Activated naive CD4-positive, alpha-beta T cell treated with Interleukin-2 at 50 U/mL for 16 hours (primary cell): ENCODE results near the gene CDHR2.
"Not testable (repeated sequence)": the region's sequence is repeated elsewhere in the genome, so short reads cannot be mapped to it uniquely, and the experiment has no call there.

ENCODE experiments used
- DNase-seq: peaks from one replicate; pipeline ENCODE4 v3.0.0-alpha.2; 2020

The CDHR2 gene

DNA sequence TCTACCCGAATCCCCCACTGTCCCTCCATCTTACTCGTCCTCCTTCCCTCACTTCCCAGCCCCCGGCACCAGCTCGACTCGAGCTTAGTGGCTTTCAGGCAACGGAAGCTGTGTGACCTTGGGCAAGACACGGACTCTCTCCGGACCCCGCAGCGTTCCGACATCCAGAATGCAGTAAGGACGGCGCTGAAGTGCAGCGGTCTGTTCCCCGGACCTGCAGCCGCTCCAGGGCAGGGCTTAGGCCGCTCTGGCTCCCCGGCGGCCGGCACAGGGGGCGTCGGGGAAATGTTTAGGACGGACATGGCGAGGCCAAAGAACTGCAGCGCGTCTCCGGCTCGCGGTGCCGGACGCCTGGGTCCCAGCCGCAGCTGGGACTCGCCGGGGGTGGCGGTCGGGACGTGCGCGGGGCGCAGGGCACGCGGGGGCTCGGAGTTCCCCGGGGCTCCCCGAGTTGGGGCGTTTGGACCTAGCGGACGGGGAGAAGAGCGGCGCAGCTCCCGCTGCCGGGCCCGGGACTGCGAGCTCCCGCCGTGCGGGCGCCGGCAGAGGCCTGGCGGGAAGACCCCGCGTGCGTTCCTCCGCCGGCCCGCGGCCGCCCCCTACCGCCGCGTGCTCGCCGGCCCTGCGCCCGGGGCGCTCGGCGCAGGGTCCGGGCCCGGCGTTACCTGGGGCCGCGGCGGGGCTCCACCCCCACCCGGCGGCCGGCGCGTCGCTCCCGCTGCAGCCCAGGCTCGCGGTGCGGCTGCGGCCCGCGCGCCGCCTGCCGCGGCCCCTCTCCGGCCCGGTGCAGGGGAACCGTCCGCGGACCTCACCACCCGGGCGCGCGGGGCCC lies 6.3 kb upstream of the CDHR2 start:
- DNase-seq, result peak; percentile 34

DNA sequence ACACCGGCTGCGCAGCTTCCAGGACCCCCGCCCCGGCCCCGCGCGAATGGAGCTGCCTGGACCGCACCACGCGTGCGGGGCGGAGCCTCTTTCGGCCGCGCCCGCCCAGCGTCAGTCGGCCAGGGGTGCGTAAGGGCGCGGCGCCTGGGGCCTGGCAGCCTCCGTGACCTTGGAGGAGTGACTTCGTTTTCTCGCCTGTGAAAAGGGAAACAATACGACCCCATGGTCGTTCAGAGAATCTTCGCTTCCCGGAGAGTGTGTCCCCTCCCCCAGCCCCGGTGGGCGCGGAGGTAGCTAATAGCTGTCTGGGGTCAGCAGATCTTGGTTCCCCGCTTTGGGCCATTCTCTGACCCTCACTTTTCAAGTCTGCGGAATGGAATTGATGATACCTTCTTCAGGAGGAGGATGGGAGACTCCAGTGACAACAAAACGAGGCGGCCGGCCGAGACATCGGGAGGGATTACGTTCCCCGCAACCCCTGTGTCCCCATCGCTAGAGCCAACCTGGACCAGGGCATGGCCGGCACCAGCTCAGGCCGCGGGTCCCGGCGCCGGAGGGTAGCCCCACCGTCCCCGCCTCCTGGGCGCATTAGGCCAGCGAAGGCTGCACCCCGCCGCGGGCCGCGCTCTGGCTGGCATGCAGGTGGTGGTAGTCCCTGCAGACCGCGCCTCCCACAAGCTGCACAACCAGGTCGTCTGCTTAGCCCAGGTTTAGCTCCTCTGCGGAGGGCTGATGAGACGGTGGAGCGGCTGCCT lies 5.5 kb upstream of the CDHR2 start:
- peak; percentile 77 for DNase-seq

DNA sequence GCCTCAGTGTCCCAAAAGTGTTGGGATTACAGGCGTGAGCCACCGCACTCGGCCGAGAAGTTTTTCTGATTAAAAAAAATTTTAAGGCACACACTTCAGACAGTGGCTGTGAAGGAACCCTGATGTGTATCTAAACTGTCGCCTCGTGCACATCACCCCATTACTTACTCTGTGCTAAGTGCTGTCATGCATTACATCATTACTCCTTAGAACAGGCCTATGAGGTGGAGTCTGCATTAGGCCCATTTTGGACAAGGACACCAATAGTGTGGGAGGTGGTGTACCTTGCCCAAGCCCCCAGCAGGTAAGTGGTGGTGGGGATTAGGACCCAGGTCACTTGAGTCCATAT lies 3.8 kb upstream of the CDHR2 start:
- DNase-seq, result no peak

DNA sequence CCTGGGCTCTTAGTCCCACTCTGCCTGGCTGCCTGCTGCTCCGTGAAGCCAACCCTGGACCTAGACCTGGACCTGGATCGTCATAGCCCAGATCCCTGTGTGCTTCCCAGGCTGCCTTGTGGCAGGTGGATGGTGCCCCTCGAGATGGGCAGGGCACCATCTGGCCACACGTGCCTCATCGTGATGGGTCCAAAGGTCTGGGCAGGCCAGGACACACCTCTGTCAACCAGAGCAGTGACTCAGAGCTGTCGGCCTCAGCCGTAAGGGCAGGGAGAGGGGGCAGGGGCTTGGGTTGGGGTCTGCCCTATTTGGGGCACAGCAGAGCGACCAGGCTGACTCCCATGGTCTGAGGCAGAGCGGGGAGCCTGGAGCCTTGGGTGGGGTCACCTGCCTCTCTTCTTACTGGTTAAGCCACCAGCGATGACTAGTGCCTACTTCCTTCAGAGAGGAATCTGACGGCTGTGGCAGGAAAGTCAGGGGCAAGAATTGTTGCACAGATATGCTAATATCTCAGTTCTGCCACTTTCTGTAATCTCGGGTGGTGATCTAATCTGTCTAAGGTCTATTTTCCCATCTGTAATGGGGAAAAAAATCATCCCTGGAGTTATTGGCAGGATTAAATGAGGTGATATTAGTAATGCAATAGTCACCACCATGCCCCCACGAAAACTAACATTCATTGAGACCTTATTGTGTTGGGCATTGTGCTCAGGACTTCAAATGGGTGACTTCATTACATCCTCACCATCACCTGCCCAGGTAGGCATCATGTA lies 3.2 kb upstream of the CDHR2 start:
- no peak for DNase-seq

DNA sequence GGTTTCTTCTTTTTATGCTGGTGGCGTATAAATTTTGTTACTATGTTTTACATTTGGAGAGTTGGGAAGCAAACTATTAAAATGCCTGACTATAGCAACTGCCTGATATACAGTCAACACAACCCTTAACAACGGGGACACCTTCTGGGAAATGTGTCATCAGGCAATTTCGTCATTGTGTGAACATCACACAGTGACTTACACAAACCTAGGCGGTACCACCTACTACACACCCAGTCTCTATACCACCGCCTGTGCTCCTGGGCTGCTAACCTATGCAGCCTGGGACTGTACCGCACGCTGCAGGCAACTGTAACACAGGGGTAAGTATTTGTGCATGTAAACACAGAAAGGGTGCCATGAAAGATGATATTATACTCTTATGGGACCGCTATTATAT lies 1.3 kb upstream of the CDHR2 start:
- peak; percentile 29 for DNase-seq

DNA sequence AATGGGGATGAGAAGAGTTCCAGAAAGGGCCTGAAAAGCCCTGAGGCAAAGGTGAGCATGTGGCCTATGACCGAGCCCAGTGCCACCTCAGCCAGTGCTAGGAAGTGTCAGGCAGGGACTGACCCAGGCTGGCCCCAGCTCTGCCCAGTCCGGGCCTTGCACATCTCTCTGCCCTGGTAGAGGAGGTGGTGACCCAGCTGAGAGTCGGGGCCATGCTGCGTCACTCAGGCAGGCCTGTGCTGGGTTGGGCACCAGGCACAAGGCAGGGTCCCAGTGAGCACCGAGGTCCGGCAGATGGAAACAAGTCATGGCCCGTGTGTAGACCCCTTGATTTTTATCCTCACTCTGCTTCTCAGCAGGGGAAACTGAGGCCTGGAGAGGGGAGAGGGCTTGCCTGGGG lies 729 bp downstream of the CDHR2 start:
- DNase-seq, result no peak

DNA sequence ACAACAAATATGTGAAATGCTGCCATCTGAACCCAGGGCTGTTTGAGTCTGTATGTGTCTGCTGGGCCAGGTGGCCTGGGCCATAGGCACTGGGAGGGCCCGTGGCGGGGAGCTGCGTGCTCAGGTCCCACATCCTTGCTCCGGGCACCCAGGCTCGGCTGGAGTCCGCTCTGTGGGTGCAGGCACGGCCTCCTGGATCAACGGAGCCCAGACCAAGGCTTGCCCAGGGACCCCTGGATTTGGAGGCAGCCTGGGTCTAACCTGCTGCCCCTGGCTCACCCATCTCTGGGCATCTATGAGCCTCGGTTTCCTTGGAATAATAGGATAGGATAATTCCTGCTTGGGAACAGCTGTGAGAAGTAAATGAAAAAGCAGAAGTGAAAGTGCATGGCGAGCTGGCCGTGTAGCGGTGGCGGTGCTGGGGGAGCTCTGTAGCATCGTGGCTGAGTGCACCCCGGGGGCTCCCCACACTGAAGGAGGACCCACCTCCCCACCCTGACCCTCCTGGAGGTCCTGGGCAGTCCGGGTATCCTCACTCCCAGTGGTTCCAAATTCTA lies 1.2 kb downstream of the CDHR2 start:
- no peak for DNase-seq

DNA sequence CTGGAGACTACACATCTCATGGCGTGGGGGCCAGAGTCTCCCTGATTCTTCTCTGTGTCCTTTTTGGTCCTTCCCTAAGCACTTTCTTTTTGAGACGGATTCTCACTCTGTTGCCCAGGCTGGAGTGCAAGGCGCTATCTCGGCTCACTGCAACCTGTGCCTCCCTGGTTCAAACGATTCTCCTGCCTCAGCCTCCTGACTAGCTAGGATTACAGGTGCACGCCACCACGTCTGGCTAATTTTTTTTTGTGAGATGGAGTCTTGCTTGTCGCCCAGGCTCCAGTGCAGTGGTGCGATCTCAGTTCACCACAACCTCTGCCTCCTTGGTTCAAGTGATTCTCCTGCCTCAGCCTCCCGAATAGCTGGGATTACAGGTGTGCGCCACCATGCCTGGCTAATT lies 1.8 kb downstream of the CDHR2 start:
- not testable (repeated sequence) for DNase-seq

DNA sequence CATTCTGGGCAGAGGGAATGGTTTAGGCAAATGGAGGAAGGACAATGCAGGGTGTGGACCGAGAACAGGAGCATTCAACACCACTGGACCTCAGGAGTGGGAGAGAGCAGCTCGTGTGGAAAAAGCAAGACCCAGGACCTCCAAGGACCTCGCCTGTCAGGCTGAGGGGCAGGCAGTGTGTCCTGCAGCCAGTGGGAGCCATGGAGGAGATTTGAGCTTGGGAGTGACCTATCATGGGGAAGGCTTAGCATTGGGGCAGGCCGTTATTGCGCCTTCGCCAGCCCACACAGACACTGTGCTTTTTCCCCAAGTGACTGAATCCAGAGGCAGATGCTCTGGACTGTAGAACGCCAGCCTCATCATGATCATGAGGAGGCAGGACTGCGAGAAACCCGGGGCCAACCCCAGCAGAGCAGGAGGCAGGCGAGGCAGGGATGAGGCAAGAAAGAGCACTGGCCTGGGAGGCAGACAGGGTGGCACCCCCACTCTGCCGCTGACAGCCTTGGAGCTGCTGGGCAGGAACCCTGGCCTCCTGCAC lies 3.3 kb downstream of the CDHR2 start:
- no peak for DNase-seq

DNA sequence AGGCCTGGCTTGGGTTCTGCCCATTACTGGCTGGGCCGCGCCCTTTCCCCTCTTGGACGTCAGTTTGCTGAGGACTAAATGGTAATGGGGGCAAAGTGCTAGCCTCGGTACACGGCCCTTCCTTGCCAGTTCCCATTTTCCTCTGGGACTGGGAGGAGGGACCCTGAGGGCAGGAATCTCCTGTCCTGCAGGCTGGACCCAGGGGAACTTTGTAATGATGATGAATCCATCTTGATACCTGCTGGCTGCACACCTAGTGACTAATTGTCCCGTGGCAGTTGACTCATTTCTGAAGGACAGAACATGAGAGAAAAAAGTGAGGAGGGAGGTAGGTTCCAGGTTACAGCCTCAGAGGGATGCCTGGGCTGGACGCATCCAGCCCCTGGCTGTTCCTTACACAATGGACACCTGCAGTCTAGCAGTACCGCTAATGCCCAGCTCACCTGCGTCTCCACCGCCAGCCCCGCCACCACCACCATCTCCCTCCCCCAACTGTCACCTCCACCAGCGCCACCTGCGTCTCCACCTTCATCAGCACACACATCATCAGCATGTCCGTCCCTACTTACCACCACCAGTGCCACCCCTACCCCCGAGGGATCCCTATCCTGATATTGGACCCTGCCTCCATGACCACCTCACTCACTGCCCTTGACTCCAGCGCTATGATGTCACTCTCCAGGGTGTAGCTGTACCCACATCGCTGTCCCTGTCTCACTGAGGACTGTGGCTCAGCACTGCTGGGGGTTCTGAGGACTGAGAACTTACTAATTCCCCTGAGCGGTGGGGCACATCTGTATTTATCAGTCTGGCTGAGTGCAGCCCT lies 4.3 kb downstream of the CDHR2 start:
- DNase-seq, result no peak

DNA sequence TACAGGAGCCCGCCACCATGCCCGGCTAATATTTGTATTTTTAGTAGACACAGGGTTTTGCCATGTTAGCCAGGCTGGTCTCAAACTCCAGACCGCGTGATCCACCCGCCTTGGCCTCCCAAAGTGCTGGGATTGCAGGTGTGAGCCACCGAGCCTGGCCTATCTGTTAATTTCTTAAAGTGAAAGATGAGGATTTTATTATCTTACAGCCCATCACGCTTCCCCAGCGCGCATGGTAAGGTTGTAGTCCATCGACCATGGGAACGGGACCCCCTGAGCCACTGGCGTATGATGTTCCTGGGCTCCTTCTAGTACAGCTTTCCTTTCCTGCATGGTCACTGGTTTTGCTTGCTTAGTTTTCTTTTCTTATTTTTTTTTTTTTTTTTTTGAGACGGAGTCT lies 8.7 kb downstream of the CDHR2 start:
- DNase-seq, result no peak

DNA sequence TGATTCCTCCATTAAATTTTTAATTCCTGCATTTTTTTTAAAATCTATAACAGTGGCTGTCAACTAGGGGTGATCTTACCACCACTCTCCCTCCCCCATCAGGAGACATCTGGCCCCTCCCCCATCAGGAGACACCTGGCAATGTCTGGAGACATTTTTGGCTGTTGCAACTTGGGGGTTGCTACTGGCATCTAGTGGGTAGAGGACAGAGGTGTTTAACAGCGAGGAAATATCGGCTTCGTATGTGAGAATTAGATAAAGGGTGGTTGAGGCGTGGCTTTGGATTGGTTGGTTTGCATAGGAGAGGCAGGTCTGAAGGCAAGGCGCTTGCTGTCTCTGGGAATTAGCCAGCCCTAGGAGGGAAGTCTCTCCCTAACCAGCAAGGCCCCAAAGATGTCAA lies 10.5 kb downstream of the CDHR2 start:
- no peak for DNase-seq

DNA sequence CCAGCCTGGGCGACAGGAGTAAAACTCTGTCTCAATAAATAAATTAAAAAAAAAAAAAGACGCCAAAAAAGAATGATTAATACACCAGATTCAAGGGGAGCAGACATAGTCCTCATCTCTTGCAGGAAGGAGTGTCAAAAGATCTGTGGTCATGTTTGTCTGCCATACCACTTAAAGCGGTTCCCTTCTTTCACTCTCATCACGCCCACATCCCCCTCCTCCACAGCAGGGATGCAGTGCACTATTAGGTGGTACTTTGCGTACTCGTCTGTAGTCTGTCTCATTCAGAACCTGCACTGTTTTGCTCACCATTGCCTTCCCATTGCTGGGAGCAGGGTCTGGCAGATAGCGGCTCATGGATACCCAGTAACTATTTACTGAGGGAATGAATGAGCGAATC lies 11.2 kb downstream of the CDHR2 start:
- DNase-seq, result peak; percentile 54

DNA sequence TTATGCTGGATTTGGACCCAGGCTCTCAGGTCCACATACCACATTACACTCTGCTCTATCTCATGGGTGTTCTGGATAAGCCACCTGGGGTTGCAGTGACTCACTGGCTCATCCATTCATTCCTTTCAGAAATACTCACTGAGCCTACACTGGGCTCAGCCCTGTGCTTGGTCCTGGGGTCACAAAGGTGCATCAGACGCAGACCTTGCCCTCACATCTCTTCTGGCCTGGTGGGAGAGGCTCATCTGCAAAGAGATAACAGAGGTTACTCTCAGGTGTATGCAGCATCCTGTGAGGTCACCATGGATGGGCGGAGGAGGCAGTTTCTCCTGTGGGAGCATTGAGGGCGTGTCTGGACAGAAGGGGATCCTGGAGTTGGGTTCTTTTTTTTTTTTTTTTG lies 12.1 kb downstream of the CDHR2 start:
- DNase-seq, result no peak

DNA sequence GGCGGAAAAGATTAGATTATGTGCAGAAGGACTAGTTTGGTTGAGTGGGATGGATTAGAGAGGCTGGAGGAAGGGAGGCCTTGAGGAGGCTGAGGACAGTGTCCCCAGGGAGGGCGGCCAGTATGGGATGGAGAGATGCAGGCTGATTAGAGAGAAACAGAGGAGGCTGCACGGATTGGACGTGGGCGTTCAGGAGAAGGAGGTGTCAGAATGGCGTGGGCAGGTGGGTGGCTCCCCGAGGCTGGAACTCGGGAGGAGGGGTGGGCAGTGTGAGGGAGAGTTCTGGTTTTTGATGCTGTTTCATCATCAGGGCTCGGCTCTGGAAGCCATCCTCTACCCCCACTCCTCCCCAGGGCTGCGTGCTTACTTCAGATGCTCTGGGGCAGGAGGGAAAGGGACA lies 13.0 kb downstream of the CDHR2 start:
- DNase-seq, result no peak

DNA sequence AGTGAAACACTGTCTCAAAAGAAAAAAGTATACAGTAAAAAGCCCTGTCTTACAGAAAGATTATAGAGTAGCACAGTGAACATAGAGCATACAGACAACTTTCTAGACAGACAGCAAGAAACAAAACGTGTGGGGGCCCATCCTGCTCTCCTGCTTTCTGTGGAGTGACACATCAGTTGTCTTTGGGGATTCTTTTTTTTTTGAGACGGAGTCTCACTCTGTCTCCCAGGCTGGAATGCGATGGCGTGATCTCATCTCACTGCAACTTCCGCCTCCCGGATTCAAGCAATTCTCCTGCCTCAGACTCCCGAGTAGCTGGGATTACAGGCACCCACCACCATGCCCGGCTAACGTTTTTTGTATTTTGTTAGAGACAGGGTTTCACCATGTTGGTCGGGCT lies 14.9 kb downstream of the CDHR2 start:
- DNase-seq, result no peak

DNA sequence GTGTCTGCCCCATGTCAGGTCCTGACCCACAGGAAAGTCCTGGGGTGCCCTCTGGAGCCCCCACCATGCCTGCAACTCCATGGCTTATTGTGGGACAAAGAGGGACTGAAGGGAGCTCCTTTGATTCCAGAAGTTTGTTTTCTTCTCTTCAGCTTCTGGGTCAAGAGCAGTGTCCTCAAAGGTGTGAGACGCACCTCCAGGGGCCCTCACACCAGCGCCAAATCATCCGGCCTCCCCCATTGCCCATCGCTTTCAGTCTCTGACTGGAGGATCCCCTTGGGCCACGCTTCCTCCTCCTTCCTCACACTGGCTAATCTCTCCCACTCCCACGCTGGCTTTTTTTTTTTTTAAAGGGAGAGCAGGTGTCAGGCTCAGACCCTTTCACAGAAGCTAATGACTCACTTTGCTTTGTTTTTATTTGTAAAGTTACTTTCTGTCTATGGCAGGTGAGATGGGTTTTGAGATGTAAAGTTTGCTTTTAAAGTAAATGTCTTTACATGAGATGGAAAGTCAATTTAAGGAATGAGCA lies 16.7 kb downstream of the CDHR2 start:
- no peak for DNase-seq

DNA sequence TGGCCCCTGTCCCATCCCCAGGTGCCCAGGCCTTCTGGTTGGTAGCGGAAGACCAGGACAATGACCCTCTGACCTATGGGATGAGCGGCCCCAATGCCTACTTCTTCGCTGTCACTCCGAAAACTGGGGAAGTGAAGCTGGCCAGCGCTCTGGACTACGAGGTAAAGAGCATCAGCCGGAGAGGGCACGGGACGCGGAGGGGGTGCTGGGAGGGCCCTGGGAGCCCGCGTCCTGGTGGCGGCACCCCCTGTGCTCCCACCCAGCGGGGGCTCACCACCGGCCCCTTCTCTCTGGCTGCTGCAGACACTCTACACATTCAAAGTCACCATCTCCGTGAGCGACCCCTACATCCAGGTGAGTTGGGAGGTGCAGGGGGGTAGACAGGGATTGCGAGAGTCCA lies 19.5 kb downstream of the CDHR2 start:
- no peak for DNase-seq

DNA sequence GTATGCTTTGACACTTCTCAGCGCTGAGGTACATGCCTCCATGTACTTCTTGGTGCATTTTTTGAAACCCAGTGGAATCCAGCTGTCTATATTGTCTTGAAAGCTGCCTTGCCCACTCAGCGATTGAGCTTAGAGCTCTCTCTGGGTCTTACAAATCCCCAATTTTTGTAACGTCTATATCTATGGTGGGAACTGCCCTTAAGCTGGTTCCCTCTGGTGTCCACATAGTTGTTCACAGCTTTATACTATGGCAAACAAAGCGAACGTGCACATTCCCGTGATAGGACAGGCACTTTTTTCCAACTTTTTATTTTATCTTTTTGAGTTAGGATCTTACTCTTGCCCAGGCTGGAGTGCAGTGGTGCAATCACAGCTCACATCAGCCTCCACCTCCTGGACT lies 20.9 kb downstream of the CDHR2 start:
- DNase-seq, result no peak

DNA sequence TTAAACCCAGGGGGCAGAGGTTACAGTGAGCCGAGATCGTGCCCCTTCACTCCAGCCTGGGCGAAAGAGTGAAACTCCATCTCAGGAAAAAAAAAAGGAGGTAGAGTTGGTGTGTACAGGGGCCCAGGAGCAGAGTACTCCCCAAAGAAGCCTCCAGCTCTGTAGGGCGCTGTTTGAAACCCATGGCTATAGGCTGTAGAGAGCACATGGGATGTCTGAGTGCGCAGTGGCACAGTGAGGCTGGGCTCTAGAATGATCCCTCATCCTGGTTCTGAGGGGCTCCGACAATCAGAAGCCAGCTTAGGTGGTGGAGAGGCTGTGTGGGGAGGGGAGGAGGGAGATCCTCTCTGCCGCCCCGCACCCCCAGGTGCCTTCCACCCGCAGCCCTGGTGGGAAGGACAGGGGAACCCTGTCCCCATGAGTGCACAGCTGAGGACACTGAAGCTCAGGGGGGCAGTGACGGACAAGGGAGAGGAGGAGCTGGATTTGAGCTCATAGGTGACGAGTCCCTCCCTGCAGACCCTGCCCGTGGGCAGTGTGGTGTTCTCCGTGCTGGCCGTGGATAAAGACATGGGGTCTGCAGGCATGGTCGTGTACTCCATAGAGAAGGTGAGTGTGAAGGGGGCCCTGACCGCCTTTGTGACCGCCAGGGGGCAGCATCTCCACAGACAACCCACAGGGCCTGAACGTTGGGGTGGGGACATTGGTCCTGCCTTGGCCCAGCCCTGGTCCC lies 24.6 kb downstream of the CDHR2 start:
- peak; percentile 81 for DNase-seq

DNA sequence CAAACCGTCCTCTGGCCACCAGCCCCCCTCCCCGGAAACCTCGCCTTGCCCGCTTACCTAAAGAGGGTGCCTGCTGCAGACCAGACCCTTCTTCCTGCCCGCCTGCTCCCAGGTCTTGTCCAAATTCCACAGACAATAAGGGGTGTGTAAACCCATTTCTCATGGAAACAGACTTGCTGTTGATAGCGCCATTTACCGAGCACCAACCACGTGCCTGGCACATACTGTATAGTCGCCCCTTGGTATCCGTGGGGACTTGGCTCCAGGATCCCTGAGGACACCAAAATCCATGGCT lies 25.1 kb downstream of the CDHR2 start:
- no peak for DNase-seq

DNA sequence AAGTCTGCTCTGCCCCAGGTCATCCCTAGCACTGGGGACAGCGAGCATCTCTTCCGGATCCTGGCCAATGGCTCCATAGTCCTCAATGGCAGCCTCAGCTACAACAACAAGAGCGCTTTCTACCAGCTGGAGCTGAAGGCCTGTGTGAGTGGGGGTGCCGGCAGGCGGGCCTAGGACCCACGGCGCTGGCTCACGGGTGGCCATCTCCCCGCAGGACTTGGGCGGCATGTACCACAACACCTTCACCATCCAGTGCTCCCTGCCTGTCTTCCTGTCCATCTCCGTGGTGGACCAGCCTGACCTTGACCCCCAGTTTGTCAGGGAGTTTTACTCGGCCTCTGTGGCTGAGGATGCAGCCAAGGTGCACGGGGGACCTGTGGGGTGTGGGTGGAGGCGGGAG lies 25.9 kb downstream of the CDHR2 start:
- no peak for DNase-seq
